Esophagus muscularis mucosa (tissue), 4 donors: ENCODE results near the gene ESPL1.

Experiments used
- CTCF ChIP-seq, 3 experiments: fragments of 200-600 bp in 2 of 3; fragments of 450-650 bp in 1 of 3; sonication (generic) in 2 of 3; IDR thresholded peaks; one replicate each; pipeline ENCODE4 v1.5.1; 2017 to 2019; ENCODE audit warnings: antibody characterized with exemption in 3 of 3, mild to moderate bottlenecking in 2 of 3, moderate library complexity in 1 of 3
- EP300 ChIP-seq: sonication (generic); formaldehyde crosslinking; IDR thresholded peaks from one replicate; pipeline ENCODE4 v1.6.1; 2017; ENCODE audit warnings: antibody characterized with exemption
- POLR2A ChIP-seq: fragments of 450-650 bp; IDR thresholded peaks from one replicate; pipeline ENCODE4 v1.6.1; 2017; ENCODE audit warnings: antibody characterized with exemption, moderate library complexity, mild to moderate bottlenecking, low read depth

GRCh38 chr12:53223389-53224060 is 44.6 kb upstream of the ESPL1 start:
- TF ChIP-seq CTCF (IDR thresholded peaks at IDR 0.05) (no peak), POLR2A (no peak), EP300 (no peak)
